ENCODE data around the gene CSE1L.
"Not testable (repeated sequence)": the region's sequence is repeated elsewhere in the genome, so short reads cannot be mapped to it uniquely, and the experiment has no call there.

CSE1L gene

GRCh38 chr20:49074521-49074920 is 28.4 kb downstream of the CSE1L start:
- no peak for DNase-seq

- no peak for DNase-seq
Observed at GRCh38 chr20:49078310-49078709, 32.2 kb downstream of the CSE1L start.

GRCh38 chr20:49082295-49082694 is 36.2 kb downstream of the CSE1L start:
- not testable (repeated sequence) for DNase-seq

DNA sequence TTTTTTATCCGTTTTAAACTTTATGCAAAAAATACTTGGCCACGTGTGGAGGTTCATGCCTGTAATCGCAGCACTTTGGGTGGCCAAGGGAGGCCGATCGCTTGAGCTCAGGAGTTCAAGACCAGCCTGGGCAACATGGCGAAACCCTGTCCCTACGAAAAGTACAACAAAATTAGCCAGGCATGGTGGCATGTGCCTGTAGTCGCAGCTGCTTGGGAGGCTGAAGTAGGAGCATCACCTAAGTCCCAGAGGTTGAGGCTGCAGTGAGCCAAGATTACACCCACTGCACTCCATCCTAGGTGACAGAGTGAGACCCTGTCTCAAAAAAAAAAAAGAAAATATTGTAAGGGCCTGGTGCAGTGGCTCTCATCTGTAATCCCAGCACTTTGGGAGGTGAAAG is 45.0 kb downstream of the CSE1L start:
- DNase-seq = no peak

DNA sequence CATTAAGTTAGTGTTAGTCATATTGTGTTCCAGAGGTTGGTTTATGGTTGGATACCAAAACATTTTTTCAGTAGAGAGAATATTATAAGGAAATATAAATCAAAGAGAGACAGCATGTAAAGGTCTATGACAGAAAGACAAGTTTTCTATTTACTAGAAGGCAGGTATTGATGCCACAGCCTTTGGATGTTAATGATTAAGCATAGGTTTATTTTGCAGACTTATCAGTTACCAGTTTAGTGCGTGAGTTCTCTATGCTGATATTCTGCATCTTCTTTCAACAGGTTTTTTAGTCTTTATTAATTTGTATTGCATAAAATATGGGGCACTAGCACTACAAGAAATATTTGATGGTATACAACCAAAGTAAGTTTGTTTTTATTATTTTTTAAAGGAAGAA is 45.6 kb downstream of the CSE1L start:
- no peak for DNase-seq

- no peak for DNase-seq
Observed at GRCh38 chr20:49096203-49096730, 50.2 kb downstream of the CSE1L start.

GRCh38 chr20:49097159-49097558 is 51.0 kb downstream of the CSE1L start:
- DNase-seq = no peak

DNA sequence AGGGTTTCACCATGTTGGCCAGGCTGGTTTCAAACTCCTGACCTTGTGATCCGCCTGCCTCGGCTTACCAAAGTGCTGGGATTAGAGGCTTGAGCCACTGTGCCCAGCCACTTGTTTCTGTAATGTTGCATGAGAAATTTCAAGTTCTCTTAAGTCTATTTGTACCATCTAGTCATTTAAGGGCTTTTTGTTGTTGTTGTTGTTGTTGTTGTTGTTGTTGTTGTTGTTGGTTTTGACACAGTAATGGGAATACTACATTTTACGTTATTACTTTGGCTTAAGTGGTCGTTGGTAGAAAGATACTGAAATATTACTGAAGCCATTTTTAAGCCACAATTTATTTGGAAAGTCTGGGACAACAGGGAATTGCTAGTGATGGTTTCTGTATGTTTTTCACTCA is 52.0 kb downstream of the CSE1L start:
- no peak for DNase-seq

- DNase-seq = no peak
Observed at GRCh38 chr20:49099011-49099410, 52.9 kb downstream of the CSE1L start.

GRCh38 chr20:49100292-49100691 is 54.2 kb downstream of the CSE1L start:
- not testable (repeated sequence) for DNase-seq

DNA sequence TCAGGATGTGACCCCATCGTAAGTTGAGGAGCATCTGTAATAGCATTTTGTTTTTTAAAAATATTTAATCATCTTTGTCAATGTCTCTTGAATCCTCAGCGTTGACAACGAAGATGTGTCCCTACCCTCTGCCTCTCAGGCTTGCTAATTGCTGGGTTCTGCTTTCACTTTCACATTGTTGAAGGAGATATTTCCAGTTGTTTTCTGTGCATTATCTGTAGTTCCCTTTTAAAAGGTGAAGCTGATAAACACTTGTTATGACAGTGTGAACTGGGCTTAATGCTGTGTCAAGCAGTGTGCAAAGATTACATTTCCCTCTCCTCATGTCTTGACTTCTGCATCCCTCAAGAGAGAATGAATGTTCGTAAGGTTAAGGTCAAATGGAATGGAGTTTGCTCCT is 54.9 kb downstream of the CSE1L start:
- DNase-seq = no peak

DNA sequence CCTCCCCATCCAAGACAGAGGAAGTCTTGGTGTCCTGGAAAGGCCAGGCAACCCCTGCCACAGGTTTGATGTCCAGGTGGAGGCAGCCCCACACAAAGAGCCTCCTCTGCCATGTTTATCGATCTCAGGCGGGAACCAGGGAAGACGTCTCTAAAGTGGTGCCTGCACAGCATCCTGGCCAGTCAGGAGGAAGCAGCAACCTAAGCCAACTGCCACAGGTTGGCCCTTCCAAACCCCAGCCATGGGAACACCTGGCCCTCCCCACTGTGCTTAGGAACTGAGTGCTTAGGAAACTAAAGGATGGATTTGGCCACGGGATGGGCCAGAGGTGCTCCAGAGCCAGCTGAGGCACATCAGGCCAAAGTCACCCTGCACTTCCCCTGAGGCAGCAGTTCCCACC is 56.9 kb downstream of the CSE1L start:
- no peak for DNase-seq

- DNase-seq = no peak
Observed at GRCh38 chr20:49103647-49104364, 57.7 kb downstream of the CSE1L start.

DNA sequence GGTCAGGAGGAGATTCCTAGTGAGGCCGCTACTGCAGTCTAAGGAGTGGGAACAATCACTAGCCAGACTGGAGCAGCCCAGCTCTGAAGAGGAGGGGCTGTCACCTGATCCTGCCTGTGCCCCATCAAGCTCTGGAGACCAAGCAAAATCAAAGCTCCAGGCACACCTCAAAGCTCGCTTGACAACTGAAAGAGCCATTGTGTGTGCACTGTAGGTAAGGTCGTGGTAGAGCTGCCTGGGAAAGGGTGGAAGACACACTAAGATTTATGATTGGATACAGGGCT is 58.2 kb downstream of the CSE1L start:
- DNase-seq = no peak

DNA sequence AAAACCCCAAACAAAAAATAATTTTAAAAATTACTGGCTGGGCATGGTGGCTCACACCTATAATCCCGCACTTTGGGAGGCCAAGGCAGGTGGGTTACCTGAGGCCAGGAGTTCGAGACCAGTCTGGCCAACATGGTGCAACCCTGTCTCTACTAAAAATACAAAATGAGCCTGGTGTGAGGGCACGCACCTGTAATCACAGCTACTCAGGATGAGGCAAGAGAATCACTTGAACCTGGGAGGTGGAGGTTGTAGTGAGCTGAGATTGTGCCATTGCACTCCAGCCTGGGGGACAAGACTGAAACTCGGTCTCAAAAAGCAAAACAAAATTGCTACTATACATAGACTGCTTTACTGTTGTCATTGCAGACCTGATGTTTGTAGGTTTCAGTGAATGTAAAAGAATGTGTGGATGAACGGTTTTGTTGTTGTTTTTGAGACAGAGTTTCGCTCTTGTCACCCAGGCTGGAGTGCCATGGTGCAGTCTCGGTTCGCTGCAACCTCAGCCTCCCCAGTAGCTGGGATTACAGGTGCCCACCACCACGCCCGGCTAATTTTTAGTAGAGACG is 59.0 kb downstream of the CSE1L start:
- not testable (repeated sequence) for DNase-seq

DNA sequence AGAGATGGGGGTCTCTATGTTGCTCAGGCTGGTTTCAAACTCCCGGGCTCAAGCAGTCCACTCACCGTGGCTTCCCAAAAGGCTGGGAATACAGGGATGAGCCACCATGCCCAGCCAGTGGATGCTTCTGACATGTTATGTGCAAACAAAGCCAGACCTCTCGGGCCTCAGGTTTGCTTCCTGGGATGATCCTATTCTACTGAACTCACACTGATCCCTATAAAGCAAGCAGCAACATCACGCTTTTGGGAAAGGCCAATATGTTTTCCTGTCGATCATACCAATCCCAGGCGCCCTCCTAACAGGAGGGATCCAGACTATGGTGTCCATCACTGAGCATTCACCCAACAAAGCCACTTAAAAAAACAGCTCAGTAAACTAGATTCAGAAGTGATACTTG is 60.2 kb downstream of the CSE1L start:
- DNase-seq = no peak

GRCh38 chr20:49110767-49111694 is 64.9 kb downstream of the CSE1L start:
- DNase-seq = no peak

GRCh38 chr20:49112596-49113274 is 66.6 kb downstream of the CSE1L start:
- no peak for DNase-seq

DNA sequence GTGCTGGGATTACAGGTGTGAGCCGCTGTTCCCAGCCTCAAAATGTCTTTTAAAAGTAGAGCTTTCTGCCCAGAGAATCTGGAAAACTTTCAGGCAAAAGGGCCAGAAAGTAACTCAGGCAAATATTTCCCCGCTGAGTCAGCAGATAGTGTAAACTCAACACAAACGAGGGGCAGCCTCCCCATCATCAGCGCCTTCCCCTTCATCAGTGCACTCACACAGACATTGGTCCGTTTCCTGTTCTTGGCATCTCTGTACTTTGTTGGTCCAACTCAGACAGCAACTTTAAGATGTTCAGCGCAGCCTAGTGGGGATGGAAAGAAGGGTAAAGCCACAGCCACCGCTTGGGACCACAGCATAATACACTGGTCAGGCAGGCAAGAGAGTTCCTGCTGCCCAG is 69.5 kb downstream of the CSE1L start:
- no peak for DNase-seq

DNA sequence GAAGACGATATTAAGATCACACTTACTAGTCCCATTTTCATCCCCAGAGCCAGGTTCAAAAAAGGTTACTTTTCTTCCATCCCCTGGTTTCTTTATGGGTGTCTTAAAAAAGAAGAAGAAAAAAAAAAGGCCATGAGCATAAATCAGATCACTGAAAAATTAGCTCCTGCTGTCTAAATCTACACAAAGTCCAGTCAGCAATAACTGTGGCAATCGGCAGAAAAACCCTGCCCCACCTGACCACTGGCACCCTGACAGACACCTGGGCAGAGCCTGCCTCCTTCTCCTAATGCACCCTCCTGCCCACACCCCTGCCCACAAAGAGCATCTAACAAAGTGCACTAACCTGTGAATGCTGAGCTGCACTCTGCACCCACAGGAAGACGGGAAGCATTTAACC is 72.2 kb downstream of the CSE1L start:
- no peak for DNase-seq

GRCh38 chr20:49119988-49120387 is 73.9 kb downstream of the CSE1L start:
- DNase-seq = no peak

- DNase-seq = no peak
Observed at GRCh38 chr20:49122920-49123319, 76.8 kb downstream of the CSE1L start.

DNA sequence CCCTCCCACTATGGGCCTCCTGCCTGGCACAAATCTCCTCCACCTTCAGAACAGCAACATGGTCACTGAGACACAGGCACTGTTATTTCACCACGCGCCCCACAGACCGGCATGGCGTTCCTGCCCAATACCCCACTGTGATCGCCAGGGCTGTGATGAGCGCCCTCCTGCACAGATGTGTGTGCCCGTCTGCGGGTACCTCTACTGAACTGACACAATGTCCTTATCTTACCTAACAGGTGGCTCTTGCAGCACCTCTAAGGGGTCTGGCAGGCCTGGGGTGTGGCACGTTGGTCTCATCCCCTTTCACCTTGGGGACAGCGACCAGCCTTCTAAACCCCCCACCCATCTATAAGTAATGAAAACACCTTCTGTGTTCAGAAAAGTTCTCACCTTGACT is 77.9 kb downstream of the CSE1L start:
- no peak for DNase-seq
